ENCODE data around the gene MCC.

The MCC gene

DNA sequence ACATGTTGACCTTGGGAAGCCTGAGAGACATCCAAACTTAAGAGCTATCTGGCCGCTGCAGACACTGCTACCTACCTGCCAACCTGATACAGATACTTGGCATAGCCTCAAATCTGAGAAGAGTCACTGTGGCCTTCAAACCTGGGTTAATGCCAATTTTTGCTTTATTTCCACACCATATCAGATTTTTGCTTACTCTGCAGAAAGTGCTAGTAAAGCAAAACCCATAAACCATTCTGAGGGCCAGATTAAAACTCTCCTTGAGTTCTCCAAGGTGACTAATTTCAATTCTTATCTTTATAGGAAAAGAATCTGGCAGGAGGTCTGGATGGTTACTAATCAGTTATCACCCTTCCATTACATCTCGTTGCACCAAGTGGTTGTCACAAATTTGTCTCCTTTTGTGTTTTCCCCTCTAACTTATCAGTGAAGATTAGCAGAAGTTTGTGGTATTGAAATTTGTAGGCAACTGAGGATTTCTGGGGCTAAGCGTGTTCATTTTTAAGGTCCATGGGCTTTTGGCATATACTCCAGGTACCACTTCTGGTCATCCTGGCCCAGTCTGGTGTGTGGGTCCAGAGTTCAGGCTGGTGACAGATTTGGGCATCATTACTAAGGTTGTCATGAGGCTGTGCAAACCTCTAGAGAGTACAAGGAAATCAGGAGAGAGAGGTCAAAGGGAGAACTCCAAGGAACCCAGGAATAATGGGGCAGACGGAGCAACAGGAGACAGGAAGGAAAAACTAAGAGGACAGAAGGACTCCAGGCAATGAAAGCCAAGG is 231.4 kb downstream of the MCC start:
- intact Hi-C loops (cut with DNase I), result no loop called here
- DNase-seq, result no peak

DNA sequence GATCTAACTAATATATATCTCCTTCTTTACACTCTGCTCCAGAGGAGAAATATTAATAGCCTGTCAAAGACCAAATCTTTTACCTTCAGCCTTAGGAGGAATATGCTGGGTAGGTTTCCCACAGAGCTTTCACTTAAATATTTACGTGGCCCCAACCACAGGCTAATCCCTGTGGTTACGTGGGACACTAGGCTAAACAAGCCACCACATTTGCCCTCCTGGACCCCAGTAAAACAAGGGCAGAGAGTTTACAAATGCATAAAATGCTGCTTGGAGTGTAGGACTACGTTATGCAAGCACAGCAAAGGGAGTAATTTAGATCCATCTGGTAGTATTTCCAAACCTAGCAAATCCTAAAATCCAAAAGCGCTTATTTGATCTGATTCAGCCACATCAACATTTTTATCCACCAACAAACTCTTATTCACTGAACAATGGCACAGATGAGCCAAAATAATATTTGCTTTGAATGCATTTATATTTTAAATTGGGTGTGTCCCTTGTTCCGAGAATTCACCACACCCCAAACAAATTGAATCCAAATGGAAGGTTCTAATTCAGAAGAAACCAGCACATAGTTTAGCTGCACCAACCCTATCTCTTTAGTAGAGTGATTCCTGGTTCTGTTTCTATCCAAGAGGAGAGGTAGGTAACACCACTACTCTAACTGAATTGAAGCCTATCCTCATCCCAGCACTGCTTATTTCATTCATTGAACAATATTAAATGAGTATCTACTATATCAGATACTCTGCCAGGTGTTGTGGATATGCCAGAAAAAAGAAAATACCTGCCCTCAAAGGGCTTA is 232.5 kb downstream of the MCC start:
- DNase-seq, result no peak

DNA sequence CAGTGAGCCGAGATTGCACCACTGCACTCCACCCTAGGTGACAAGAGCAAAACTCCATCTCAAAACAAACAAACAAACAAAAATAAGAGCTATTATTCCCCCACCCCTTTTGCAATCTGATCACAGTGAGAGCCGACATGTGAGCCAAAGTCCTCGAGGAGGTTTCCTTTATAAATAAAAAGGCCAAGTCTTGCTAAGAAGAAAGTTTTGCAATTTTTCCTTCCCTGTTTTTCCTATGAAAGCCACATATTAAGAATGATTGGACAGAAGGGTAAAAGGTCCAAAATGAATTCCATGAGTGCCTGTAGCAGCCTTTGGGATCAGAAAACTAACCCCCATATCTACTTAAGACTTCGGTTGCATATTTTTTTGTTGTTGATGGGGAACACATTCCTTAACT is 233.1 kb downstream of the MCC start:
- intact Hi-C loops (cut with DNase I), result no loop called here
- DNase-seq, result no peak

More for the DNA sequence above, 232.5 kb downstream of the MCC start:
- intact Hi-C loops (cut with DNase I), result no loop called here

DNA sequence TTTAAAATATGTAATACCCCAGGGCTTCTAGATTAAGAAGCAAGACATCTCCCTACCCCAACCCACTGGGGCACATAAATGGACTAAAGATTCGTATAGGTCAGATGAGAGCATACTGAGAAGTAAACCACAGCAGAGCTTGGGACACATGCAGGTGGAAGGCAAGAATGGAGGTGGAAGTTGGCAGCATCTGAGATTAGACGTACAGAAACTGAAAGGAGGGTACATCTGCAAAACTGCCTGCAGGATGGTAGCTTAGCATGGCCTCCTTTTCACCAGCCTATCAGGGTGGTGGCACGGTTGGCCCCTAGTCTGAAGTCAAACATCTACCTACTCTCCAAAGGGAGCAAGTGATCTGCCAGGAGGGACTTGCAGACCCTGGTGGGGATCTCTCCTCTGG is 235.2 kb downstream of the MCC start:
- no peak for DNase-seq
- intact Hi-C loops (cut with DNase I), result no loop called here

DNA sequence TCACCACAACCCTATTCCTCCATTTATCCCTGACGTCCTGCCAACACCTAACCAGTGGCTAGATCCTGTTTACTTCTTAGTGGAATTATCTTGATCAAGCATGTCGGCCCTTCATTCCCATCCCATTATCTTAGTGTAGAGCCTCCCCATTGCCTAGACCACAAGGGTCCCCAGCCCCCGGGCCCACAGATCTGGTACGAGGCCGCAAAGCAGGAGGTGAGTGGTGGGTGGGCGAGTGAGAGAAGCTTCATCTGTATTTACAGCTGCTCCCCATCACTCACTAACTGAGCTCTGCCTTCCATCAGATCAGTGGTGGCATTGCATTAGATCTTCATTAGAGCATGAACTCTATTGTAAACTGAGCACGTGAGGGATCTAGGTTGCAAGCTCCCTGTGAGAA is 236.2 kb downstream of the MCC start:
- no peak for DNase-seq
- intact Hi-C loops (cut with DNase I), result no loop called here

DNA sequence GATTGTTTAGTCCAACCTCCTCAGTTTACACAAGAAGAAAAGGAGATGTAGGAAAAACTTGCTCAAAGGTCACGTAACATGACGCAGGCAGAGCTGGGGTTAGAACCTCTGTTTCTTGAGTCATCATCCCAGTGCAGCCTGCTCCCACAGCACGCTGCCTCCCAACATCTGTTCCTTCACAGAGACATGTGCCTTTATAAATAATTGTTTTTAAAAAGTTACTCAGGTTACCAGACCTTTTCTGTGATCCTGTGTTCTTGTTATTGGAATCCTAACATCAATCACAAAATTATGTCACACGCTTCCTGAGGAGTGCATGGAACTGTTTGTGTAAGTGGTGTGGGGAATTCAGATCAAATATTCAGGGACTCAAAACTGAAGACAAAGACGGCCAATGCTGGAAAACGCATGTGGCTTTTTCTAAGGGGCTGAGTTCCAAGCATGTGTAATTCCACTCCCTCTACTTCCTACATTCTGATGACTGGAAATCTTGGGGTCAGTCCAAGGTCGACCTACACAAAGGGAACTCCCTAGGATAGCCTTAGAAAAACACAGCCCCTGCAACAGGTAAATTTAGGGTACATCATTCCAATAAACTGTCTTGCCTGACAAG is 237.8 kb downstream of the MCC start:
- DNase-seq, result no peak
- intact Hi-C loops (cut with DNase I), result no loop called here

DNA sequence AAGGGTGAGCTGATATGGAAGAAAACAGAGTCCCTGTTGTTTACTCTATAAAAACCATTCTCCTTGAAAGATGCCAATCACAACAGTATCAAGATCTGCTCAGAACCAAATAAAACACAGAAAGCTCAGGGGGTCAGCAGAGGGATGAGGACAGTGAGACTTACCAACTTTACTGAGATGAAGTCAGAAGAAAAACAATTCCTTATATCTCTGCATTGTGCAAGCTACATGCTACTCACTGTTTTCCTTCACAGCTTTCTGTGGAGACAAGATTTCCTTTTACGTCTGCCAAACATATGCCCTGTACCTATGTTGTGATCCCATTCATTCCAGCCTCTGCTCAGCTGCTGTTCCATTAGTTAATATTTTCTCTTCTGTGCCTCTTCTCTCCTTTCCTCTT is 239.0 kb downstream of the MCC start:
- no peak for DNase-seq
- intact Hi-C loops (cut with DNase I), result no loop called here

DNA sequence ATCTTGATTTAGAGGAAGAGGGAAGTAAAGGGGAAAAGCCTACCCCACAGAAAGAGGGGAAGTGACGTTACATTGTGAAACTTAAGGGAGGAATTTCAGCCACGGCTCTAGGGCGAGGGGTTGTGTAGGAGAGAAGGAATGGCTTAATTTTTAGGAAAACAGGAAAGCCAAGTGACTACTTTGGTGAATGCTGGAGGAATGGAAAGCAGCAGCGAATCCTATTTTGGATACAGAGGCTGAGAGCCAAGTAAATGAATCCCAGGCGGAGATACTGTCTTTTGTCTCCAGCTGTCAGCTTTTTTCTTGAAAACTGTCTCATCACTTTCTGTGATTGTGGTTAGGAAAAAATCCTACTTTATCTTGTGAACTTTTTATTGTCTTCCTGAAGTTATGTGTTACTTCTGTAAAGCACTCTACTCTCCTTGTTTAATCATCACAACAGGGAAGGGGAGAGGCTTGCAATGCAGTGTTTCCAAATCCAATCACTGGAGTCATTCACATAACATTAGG is 241.8 kb downstream of the MCC start:
- no peak for DNase-seq

DNA sequence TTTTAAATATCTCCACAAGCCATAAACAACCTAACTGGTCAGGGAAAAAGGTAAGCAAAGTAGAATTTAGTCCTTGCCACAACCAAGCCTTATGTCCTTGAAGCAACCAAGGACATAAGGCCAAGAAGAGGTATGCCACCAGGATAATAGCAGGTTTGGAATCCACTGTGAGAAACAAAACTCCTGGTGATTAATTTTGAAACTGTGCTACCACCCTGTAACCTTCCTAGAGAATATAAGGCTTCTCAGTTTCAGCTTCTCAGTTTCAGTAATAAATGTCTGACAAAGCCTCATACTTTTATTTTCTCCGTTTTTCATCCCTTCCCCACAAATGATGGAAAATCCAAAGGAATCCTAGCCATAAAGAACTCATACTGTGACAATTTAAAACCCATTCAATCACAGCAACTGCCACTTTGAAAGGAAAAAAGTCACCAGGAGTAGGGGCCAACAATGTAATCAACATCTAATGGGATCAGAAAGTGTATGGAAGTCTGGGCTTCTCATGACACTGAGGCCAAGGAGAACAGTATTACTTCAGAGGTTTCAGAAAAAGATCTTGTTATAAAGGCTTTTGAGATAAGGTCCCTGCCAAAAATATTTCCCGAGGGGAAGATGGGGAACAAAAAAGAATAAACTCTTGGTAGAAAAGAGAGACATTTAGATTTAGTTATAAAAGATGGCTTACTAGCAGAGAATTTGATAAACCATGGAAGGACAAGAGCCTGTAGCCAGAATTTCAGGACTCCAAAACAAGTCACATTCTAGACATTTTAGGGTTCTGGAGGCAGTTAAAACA is 242.6 kb downstream of the MCC start:
- intact Hi-C loops (cut with DNase I), result no loop called here
- DNase-seq, result no peak

More for the DNA sequence above, 241.8 kb downstream of the MCC start:
- intact Hi-C loops (cut with DNase I), result no loop called here

DNA sequence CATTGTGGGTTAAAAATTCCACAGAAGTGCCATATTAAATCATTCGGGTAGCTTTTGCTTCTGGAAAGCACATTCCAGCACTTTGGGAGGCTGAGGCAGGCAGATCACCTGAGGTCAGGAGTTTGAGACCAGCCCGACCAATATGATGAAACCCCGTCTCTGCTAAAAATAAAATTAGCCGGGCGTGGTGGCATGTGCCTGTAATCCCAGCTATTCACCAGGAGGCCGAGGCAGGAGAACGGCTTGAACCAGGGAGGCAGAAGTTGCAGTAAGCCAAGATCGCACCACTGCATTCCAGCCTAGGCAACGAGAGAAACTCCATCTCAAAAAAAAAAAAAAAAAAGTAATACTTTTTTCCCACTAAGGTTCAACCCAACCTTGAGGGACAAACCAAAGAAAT is 243.3 kb downstream of the MCC start:
- no peak for DNase-seq
- intact Hi-C loops (cut with DNase I), result no loop called here

DNA sequence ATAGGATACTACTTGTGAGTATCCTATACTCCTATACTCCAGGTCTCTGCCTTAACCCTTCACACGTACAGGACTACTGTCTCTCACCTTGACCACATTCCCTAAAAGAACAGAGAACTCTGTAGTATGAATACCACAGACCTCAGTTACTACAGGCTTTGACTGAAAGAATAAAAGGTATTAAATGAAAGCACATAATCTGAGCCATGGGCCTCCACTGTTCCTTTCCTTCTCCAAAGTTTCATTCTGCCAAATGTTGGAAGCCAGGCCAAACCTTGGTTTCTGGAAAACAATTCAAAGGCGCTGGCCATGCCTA is 244.9 kb downstream of the MCC start:
- intact Hi-C loops (cut with DNase I), result no loop called here
- no peak for DNase-seq

DNA sequence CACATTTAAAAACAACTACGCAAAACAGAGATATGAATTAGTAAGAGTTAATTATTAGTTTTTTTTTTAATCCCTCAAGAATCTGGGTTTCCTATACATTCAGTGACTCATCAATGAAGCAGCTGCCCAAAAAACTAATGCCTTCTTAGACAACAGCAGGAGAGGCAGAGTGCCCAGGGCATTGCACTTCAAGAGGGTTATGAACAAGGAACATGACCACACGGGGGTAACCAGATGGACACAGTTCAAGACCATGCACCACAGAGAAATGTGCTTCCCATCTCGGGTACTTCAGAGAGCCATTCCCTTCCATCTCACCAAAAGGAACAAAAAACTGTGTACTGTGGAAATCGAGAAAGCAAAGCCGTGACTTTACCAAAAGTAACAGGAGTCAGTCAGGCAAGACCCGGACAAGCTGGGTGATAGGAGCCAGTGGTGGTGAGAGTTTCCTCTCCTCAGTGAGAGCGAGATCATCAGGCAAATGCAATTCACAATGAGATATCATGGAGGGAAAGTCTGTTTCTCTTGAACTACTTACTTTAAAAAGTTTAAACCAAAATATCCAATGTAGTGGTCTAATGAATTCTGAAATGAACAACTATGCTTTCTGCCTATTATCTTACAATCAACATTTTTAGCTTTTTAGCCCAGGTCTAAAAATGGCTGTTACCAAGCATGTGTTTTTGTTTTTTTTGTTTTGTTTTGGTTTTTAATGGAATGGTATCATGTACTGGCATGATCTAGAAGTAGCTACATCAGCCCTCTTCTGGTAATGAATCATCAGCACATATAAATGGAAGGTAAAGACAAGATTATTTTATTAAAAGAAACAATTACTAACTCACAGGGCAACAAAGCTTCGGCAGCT is 245.5 kb downstream of the MCC start:
- DNase-seq, result no peak
- intact Hi-C loops (cut with DNase I), result no loop called here

DNA sequence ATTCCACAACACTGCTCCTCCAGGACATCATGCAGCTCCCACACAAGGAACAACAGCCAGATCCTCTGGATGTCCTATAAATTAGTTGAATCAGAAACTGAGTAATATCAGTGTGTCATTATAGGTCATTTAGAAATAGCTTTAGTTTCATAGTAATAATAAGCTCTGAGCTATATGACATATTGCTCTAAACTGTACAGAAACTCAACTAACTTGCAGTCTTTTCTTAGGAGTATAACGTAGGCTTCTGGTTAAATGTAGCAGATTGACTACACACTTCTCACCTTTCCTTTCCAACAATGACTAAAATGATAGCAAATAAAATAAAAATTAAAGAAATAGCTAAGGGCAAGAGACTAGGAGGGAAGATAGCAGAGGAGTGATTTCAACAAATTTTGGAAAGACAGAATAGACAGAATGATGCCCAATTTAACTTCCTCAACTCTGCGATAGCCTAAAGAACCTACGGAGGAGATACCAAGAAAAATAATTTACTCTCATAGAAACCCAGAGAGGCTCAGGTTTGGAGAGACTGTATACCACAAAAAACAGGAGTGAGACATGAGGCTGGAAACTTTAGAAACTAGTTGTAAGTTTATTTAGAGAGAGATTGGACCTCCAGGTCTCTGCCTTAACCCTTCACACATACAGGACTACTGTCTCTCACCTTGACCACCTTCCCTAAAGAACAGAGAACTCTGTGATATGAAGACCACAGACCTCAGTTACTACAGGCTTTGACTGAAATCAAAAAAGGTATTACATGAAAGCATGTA is 247.1 kb downstream of the MCC start:
- DNase-seq, result no peak
- intact Hi-C loops (cut with DNase I), result no loop called here

DNA sequence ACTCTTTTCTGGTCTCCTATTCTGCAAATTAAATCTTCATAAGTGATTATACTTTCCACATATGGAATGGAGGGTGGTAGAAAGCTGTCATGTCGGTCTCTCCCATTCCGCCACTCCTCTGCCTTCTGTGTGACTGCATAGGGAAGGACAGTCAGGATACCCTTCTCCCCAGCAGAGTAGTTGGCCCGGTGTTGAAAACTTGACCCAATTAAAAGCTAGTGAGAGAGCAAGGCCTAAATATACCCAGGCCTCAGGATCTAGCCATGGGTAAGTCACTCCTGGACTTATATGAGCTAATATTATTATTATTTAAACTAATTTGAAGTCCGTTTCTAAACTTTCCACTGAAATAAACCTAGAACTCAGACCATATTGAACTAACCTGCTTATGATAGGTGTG is 248.2 kb downstream of the MCC start:
- DNase-seq, result no peak
- intact Hi-C loops (cut with DNase I), result no loop called here

DNA sequence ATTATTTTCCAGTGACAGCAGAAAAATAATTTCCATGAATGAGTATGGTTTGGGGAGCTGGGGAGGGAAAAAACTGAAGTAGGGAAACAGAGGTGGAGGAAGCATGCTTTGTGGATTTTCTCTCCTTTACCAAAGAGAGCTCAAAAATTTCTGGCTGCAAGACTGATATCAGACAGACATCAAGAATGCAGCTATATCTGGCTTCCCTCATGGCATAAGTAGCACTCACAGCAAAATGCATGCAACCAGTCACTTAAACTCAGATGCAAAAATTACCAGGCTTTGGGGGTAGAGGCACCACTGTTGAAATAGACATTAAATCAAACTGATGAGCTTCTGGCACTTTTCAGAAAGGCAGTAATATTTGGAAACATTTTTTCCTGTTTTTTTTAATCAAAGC is 250.4 kb downstream of the MCC start:
- intact Hi-C loops (cut with DNase I), result no loop called here
- no peak for DNase-seq

DNA sequence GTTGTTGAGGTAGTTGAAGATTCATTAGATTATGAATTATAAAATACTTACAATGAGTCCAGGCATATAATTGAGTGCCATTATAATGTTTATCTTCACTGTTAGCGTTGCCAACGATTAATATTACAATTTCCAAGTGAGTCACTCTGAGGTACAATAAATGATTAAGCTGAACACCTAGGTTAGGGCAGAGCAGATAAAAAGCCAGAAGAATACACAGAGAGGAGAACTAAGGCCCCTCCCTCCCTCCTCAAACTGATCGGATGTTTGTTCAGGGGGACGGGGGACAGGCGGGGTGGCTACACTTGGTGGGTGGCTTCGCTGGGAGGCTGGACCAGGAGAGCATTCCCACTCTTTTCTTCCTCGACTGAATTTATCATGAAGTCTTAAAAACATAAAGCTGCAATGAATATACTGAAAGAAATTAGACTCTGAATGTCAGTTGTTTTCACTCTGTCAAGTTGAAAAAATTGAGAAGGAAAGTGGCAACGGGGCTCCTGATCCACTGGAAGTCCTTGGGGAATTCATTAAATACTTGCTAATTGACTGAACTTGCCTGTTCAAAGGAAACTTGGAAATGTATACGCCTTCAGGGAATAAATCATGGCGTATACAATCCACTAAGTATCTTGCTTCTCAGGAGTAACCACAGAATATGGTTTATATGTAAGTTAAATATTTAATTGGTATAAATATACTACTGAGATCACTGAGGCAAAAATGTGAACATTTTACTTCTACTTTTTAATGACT is 251.5 kb downstream of the MCC start:
- no peak for DNase-seq
- intact Hi-C loops (cut with DNase I), result no loop called here

DNA sequence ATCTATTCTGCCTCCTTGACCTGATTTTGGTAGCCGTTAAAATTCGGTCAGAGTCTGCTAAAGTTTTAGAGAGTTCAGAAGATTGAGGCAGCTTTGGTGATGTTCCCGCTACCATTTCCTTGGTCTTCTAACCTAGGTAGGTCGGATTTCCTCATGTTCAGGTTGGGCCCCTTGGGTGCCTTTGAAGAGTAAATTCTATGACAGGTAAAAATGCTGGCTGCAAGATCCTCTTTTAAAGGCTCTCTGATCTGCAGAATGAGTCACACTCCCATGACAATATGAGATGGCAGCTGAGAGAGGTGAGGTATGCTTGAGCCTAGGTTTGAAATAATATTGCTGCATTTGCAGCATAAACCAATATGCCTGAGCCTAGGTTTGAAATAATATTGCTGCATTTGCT is 252.4 kb downstream of the MCC start:
- DNase-seq, result no peak
- intact Hi-C loops (cut with DNase I), result no loop called here

DNA sequence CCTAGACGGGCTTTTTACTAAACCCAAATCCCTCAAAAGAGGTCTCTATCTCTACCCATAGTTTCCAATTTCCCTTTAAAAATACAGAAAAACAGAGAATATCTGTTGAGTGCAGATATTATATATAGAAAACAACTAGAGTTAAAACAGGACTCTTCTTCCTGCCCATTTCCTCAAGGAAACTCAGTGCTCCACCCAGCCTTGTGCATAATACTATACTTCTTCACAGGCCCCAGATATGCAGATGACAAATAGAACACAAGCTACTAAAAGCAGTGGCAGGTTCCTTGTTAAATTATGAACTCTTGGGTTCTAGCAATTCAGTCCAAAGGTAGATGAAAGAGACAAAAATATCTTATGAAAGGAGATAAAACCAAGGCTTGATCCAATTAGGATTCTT is 253.7 kb downstream of the MCC start:
- DNase-seq, result no peak
- intact Hi-C loops (cut with DNase I), result no loop called here

All from posterior cingulate gyrus (tissue), 11 donors.